Measurements from ENCODE around the gene G3BP1.
"Not testable (repeated sequence)": the region's sequence is repeated elsewhere in the genome, so short reads cannot be mapped to it uniquely, and the experiment has no call there.

The G3BP1 gene

DNA sequence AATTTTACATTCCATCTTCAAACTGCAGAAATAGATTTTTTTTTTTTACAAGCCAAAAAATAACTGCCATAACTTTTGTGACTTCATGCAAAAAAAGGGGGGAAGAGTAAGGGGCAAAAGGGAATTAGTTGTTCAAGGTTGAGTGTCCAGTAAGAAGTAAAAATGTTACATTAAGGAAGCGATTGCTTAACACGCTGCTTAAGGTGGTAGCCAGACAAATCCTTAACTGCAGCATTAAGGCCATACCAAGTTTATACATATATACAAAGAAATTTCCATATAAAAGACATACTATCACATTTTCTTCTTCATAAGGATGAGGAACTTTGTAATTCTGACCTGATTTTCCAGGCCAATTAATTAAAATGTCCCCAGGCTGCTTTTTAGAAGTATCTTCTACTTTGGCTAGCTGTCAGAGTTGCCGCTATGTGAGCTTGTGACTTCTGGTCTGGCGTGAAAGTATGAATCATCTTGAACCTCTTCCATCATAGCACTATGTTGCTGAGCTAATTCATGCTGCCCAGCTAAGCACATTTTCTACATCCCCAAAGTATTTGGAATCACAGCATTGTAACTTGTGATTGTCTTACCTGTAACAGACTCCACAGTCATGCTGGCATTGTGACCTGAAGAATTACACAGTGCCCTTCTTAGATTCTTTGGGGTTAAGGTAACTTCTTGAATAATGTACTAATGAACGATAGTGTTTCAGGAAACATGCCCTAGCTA lies 40.0 kb downstream of the G3BP1 start:
- H3K36me3 Mint-ChIP-seq (ENCODE audit: insufficient read depth), result peaks cover 27% of the 10 kb centered on the region

DNA sequence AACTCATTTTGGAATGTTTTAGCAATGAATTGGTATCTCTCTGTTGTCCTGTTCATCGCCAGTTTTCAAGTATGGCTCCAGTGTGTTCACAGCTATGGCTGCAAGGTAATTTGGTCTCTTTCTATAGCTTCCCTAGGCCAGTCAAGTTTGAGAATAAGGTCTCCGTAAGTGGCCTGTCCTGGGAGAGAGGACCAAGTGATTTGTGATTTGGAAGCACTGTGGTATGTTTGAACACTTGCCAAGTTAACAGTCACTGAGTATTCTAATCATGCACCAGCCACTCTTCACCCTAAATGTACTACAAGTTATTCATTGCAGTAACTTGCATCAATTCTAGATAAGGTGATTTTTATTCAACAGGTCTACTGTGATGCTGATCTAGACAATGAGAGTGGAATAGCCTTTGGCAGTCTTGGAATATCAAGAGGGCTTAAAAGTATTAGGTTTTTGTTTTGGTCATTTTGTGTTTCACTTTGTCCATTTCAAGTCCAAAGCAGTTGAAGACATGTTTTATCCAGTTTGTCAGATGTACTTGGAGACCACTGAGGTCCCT lies 41.1 kb downstream of the G3BP1 start:
- peaks cover 22% of the 10 kb centered on the region for H3K36me3 Mint-ChIP-seq (ENCODE audit: insufficient read depth)
- no peak overlapping the region for H3K27ac Mint-ChIP-seq (ENCODE audit: low read depth)

More for the DNA sequence above, 40.0 kb downstream of the G3BP1 start:
- no peak for DNase-seq (ENCODE audit: low spot score in 2 of 2)
- no peak for ATAC-seq (replicated peaks; ENCODE audit: extremely low read depth, poor library complexity, severe bottlenecking)
- Mint-ChIP-seq H3K9me3 (no peaks in the 10 kb centered on the region), H3K27ac (ENCODE audit: low read depth) (no peak overlapping the region), H3K4me3 (no peak overlapping the region), H3K27me3 (no peaks in the 10 kb centered on the region), H3K4me1 (no peaks in the 10 kb centered on the region)

DNA sequence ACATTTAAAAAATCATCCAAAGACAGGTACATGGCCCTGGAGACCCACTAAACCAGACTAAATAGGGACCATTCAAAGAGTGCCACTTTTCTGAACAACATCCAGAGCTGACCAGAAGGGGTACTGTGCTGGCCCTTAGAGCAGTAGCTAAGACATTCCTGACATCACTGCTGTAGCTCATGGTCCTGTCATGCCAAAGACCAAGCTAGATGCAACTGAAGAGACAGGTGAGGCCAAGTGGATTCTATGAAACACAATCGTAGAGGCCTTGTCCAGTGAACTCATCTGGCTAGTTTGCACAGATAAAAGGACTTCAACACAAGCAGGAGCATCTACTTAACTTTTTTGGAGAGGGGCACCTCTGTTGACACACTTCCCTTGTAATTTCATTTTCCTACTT lies 43.3 kb downstream of the G3BP1 start:
- Mint-ChIP-seq H3K4me3 (no peak overlapping the region), H3K36me3 (ENCODE audit: insufficient read depth) (peaks cover 12% of the 10 kb centered on the region), H3K9me3 (no peaks in the 10 kb centered on the region), H3K4me1 (no peaks in the 10 kb centered on the region), H3K27me3 (no peaks in the 10 kb centered on the region), H3K27ac (ENCODE audit: low read depth) (peak overlapping the region; percentile 23)
- ATAC-seq (replicated peaks; ENCODE audit: extremely low read depth, poor library complexity, severe bottlenecking) (no peak), DNase-seq (ENCODE audit: low spot score in 2 of 2) (no peak)

More for the DNA sequence above, 41.1 kb downstream of the G3BP1 start:
- no peak for ATAC-seq (replicated peaks; ENCODE audit: extremely low read depth, poor library complexity, severe bottlenecking)
- Mint-ChIP-seq H3K9me3 (no peaks in the 10 kb centered on the region), H3K4me3 (no peak overlapping the region), H3K27me3 (no peaks in the 10 kb centered on the region), H3K4me1 (no peaks in the 10 kb centered on the region)
- no peak for DNase-seq (ENCODE audit: low spot score in 2 of 2)

DNA sequence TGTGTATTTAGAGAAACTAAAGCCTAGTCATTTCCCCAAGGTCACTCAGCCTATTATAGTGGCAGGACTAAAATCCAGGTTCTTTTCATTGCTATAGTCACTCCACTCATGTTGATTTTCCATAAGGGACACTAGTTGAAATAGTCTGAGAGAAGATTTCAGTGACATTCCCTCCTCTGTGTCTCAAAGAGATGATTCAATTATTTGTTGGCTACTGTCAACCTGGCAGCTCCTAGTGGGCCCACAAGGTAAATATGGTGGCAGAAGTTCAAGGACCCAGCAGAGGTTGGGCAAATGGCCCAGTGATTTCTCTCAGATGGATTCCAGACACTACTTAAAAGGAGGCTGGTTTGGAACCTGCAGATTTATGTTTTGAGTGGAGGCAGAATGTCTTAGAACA lies 48.1 kb downstream of the G3BP1 start:
- Mint-ChIP-seq H3K4me1 (no peaks in the 10 kb centered on the region), H3K27ac (ENCODE audit: low read depth) (no peak overlapping the region), H3K27me3 (no peaks in the 10 kb centered on the region), H3K9me3 (no peaks in the 10 kb centered on the region), H3K36me3 (ENCODE audit: insufficient read depth) (no peaks in the 10 kb centered on the region), H3K4me3 (no peak overlapping the region)
- no peak for ATAC-seq (replicated peaks; ENCODE audit: extremely low read depth, poor library complexity, severe bottlenecking)
- DNase-seq (ENCODE audit: low spot score in 2 of 2), result no peak

DNA sequence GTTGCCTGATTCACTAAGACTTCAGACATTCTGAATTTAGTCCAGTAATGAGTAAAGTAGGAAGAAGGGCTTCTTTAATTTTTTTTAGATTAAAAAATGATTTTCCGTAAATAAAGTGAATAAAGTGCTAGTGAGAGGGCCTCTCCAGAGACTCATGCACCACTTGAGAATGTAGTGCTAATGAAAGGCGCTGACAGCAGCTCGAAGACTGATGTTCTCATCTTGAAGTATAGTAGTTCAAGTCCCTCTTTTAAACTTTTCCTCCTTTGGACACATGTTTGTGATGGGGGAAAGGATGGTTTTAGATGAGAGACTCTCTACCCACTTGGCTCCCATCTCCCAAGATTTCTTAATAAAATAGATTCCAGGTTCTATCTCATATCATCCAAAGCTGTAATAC lies 48.5 kb downstream of the G3BP1 start:
- ATAC-seq (replicated peaks; ENCODE audit: extremely low read depth, poor library complexity, severe bottlenecking) (no peak), DNase-seq (ENCODE audit: low spot score in 2 of 2) (no peak)
- H3K27me3 Mint-ChIP-seq, result no peaks in the 10 kb centered on the region
- H3K36me3 Mint-ChIP-seq (ENCODE audit: insufficient read depth), result no peaks in the 10 kb centered on the region
- no peak overlapping the region for H3K4me3 Mint-ChIP-seq
- peaks cover under 1% of the 10 kb centered on the region for H3K4me1 Mint-ChIP-seq
- H3K27ac Mint-ChIP-seq (ENCODE audit: low read depth), result no peak overlapping the region
- H3K9me3 Mint-ChIP-seq, result no peaks in the 10 kb centered on the region

DNA sequence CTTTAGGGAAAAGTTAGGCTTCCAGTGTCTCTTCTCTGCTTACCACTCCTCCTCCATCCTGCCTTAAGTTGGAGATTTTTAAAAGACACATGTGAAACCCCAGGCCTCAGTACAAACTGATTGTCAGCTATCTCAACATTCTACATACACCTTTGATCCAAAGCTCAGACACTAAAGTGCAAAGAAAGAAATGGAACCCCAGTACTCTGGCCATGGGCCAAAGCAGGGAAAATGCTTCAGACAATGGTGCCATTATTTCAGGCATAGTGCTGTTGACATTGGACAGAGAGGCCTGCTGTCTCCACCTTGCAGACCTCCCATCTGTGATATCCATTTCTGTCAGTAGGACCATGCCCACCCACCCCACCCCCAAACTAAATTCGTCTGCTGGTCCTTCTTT lies 49.1 kb downstream of the G3BP1 start:
- Mint-ChIP-seq H3K9me3 (no peaks in the 10 kb centered on the region), H3K36me3 (ENCODE audit: insufficient read depth) (no peaks in the 10 kb centered on the region), H3K27ac (ENCODE audit: low read depth) (no peak overlapping the region), H3K4me1 (peaks cover 4% of the 10 kb centered on the region), H3K4me3 (no peak overlapping the region), H3K27me3 (no peaks in the 10 kb centered on the region)
- ATAC-seq (replicated peaks; ENCODE audit: extremely low read depth, poor library complexity, severe bottlenecking), result no peak
- no peak for DNase-seq (ENCODE audit: low spot score in 2 of 2)

DNA sequence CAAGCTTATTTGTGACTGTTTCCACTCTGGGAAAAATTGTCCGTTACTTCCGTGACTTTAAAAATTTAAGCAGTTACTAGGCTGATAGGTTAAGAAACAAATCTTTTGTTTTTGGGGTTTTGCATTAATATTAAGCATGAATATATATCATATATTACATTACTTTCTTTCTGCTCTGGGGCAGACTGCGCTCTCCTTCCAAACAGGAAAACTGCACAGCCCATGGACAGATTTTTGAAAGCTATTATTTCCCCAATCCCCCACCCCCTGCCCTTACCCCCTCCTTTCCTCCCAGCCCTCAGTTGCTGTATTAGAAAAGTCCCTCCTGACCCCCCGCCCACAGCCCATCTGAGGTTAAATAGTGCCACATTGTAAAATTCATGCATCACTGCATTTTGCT lies 50.4 kb downstream of the G3BP1 start:
- H3K4me1 Mint-ChIP-seq, result peaks cover 4% of the 10 kb centered on the region
- H3K36me3 Mint-ChIP-seq (ENCODE audit: insufficient read depth), result no peaks in the 10 kb centered on the region
- no peaks in the 10 kb centered on the region for H3K27me3 Mint-ChIP-seq
- H3K4me3 Mint-ChIP-seq, result no peak overlapping the region
- H3K9me3 Mint-ChIP-seq, result no peaks in the 10 kb centered on the region
- ATAC-seq (replicated peaks; ENCODE audit: extremely low read depth, poor library complexity, severe bottlenecking) (no peak), DNase-seq (ENCODE audit: low spot score in 2 of 2) (no peak)
- H3K27ac Mint-ChIP-seq (ENCODE audit: low read depth), result no peak overlapping the region

DNA sequence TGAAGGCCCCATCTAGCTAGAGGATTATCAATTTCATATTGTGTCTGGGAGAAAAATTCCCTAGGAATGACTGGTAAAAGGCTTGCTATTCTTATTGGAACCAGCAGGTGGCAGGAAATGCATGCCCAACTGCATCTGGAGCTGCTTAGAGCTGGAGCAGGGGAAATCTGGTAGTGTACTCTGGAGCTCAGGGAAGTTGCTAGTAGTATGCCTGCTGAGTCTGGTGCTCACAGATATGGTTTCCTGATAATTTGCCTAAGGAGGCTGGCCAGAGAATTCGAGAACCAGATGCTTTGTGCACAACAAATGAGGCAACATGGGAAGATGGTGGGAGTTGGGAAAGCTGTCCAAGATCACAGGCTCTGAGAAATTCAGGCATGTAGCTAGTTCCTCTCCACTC lies 53.7 kb downstream of the G3BP1 start:
- no peak overlapping the region for H3K4me3 Mint-ChIP-seq
- DNase-seq (ENCODE audit: low spot score in 2 of 2) (peak in 1 of 2 donors; percentile 12), ATAC-seq (replicated peaks; ENCODE audit: extremely low read depth, poor library complexity, severe bottlenecking) (no peak)
- H3K27ac Mint-ChIP-seq (ENCODE audit: low read depth), result no peak overlapping the region
- H3K9me3 Mint-ChIP-seq, result no peaks in the 10 kb centered on the region
- H3K36me3 Mint-ChIP-seq (ENCODE audit: insufficient read depth), result no peaks in the 10 kb centered on the region
- peaks cover 9% of the 10 kb centered on the region for H3K4me1 Mint-ChIP-seq
- no peaks in the 10 kb centered on the region for H3K27me3 Mint-ChIP-seq

DNA sequence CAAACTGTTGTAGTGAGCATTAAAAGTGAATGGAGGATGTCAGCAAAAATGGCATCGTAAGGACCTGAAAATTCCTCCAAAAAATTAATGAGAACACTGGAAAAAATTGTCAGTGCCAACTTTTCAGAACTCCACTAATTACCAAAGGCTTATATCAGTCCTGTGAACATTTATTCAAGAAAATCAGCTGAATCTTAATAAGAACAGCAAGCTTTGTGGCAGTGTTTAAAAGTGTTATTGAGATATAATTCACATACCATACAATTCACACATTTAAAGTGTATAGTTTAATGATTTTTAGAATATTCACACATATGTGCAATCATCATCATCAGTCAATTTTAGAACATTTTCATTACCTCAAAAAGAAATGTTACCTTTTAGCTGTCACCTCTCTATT lies 57.6 kb downstream of the G3BP1 start:
- ATAC-seq (replicated peaks; ENCODE audit: extremely low read depth, poor library complexity, severe bottlenecking) (no peak), DNase-seq (ENCODE audit: low spot score in 2 of 2) (no peak)
- Mint-ChIP-seq H3K4me1 (peaks cover 18% of the 10 kb centered on the region), H3K9me3 (peaks cover 22% of the 10 kb centered on the region), H3K4me3 (no peak overlapping the region), H3K36me3 (ENCODE audit: insufficient read depth) (no peaks in the 10 kb centered on the region), H3K27ac (ENCODE audit: low read depth) (no peak overlapping the region), H3K27me3 (no peaks in the 10 kb centered on the region)

DNA sequence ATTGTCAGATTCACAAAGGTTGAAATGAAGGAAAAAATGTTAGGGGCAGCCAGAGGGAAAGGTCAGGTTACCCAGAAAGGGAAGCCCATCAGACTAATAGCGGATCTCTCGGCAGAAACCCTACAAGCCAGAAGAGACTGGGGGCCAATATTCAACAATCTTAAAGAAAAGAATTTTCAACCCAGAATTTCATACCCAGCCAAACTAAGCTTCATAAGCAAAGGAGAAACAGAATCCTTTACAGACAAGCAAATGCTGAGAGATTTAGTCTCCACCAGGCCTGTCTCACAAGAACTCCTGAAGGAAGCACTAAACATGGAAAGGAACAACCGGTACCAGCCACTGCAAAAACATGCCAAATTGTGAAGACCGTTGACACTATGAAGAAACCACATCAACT lies 61.1 kb downstream of the G3BP1 start:
- peaks cover 15% of the 10 kb centered on the region for H3K4me1 Mint-ChIP-seq
- H3K4me3 Mint-ChIP-seq; H3K27me3 Mint-ChIP-seq; H3K36me3 Mint-ChIP-seq (ENCODE audit: insufficient read depth); H3K27ac Mint-ChIP-seq (ENCODE audit: low read depth); ATAC-seq (replicated peaks; ENCODE audit: extremely low read depth, poor library complexity, severe bottlenecking); DNase-seq (ENCODE audit: low spot score in 2 of 2): not testable (repeated sequence)
- H3K9me3 Mint-ChIP-seq, result peaks cover 44% of the 10 kb centered on the region

DNA sequence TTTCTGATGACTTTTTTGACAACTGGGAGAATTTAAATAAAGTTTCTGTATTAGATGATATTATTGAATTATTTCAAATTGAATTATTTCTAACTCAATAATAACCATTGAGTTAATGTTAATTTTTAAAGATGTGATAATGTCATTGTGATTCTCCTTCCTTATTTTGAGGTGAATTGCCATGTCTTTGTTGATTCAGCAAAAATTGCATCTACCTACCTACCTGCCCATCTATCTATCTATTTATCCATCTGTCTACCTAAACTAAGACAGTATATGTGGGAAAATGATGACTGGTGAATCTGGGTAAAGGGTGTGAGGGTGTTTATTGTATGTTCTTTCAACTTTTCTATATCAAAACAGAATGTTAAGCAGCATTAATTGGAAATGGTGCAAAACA lies 75.0 kb downstream of the G3BP1 start:
- Mint-ChIP-seq H3K4me1 (no peaks in the 10 kb centered on the region), H3K4me3 (no peak overlapping the region), H3K9me3 (no peaks in the 10 kb centered on the region), H3K27me3 (no peaks in the 10 kb centered on the region), H3K27ac (ENCODE audit: low read depth) (no peak overlapping the region), H3K36me3 (ENCODE audit: insufficient read depth) (no peaks in the 10 kb centered on the region)
- DNase-seq (ENCODE audit: low spot score in 2 of 2) (no peak), ATAC-seq (replicated peaks; ENCODE audit: extremely low read depth, poor library complexity, severe bottlenecking) (no peak)

DNA sequence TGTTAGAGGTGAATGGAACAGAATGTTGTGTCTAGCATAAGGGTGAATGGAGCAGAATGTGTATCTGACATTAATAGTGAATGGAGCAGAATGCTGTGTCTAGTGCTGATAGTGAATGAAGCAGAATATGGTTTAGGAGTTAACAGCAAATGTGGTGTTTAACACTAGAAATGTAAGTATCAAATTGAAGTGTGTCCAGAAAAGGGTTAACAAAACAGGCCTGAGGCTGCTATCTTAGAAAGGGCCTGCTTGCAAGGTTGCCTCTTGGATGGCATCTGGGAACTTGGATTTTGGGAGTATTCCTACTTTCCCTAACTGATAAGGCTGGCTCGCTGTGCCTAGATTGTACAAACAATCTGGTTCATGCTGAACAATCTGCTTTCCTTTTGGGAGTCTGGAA lies 76.1 kb downstream of the G3BP1 start:
- no peak for ATAC-seq (replicated peaks; ENCODE audit: extremely low read depth, poor library complexity, severe bottlenecking)
- Mint-ChIP-seq H3K36me3 (ENCODE audit: insufficient read depth) (no peaks in the 10 kb centered on the region), H3K27me3 (no peaks in the 10 kb centered on the region), H3K27ac (ENCODE audit: low read depth) (no peak overlapping the region), H3K4me1 (no peaks in the 10 kb centered on the region), H3K4me3 (no peak overlapping the region), H3K9me3 (no peaks in the 10 kb centered on the region)
- no peak for DNase-seq (ENCODE audit: low spot score in 2 of 2)

DNA sequence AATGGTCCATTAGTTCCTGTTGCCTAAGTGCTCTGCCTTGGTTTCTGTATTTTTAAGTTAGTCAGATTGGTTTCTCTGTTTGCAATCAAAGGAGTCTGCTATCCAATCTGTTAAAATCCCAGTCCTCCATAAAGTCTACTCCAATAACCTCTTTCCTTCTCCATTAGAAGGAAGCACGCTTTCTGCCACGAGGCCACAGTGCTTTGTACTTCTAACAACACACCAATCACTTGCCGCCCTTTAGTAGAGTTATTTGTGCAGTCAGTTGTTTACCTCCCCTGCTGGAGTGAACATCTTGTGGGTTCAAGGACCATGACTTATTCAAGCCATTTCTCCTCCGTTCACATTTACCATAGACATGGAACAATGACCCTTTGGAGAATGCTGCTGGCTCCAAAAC lies 83.9 kb downstream of the G3BP1 start:
- Mint-ChIP-seq H3K27ac (ENCODE audit: low read depth) (no peak overlapping the region), H3K4me1 (no peaks in the 10 kb centered on the region), H3K4me3 (no peak overlapping the region), H3K27me3 (no peaks in the 10 kb centered on the region), H3K36me3 (ENCODE audit: insufficient read depth) (peaks cover 1% of the 10 kb centered on the region), H3K9me3 (no peaks in the 10 kb centered on the region)
- ATAC-seq (replicated peaks; ENCODE audit: extremely low read depth, poor library complexity, severe bottlenecking) (no peak), DNase-seq (ENCODE audit: low spot score in 2 of 2) (no peak)

Data from central memory CD8-positive, alpha-beta T cell (primary cell).